HepG2 (cell line): ENCODE results near the gene ATRN. TPM values are rescaled to one million over a fixed set of nuclear protein-coding genes. Genes with fewer than 3 reads are reported as not detected.
A peak's percentile ranks its signal among the peaks of the same experiment; 100 is the strongest.

Experiments used
- AHDC1 ChIP-seq: sonication (generic); formaldehyde crosslinking; IDR thresholded peaks from 2 replicates; pipeline ENCODE4 v1.5.1; 2020; ENCODE audit warnings: mild to moderate bottlenecking, missing genetic modification reagents, borderline replicate concordance
- ATF3 ChIP-seq: sonication (generic); formaldehyde crosslinking; IDR thresholded peaks from 2 replicates; pipeline ENCODE4 v1.4.0; 2020; ENCODE audit warnings: missing genetic modification reagents
- DRAP1 ChIP-seq: IDR thresholded peaks from 2 replicates; pipeline ENCODE4 v1.6.1; 2016; ENCODE audit warnings: missing genetic modification reagents, missing compliant biosample characterization
- GATA4 ChIP-seq: sonication (generic); IDR thresholded peaks from 2 replicates; pipeline ENCODE4 v1.6.1; 2016; ENCODE audit warnings: antibody characterized with exemption, low read depth, borderline replicate concordance
- LCORL ChIP-seq, 2 experiments: fragments of 450-650 bp in 1 of 2; sonication (generic) in 1 of 2; formaldehyde crosslinking in 1 of 2; IDR thresholded peaks; 2 replicates each; pipeline versions ENCODE4 v1.5.0 to v1.6.1; 2017 to 2020; ENCODE audit warnings: antibody characterized with exemption in 1 of 2, missing genetic modification reagents in 1 of 2
- NR2F2 ChIP-seq: IDR thresholded peaks from 2 replicates; pipeline ENCODE4 v1.6.1; 2012; ENCODE audit warnings: low read depth, inconsistent platforms, borderline replicate concordance
- PITX1 ChIP-seq: sonication (generic); formaldehyde crosslinking; IDR thresholded peaks from 2 replicates; pipeline ENCODE4 v1.5.1; 2020; ENCODE audit warnings: mild to moderate bottlenecking, missing genetic modification reagents
- SNRNP70 ChIP-seq: fragments of 200-400 bp; formaldehyde crosslinking; IDR thresholded peaks from 2 replicates; pipeline ENCODE4 v1.6.1; 2017; ENCODE audit warnings: mild to moderate bottlenecking, low read depth, low read length, moderate library complexity
- TEF ChIP-seq: sonication (generic); formaldehyde crosslinking; IDR thresholded peaks from 2 replicates; pipeline ENCODE4 v1.5.0; 2020; ENCODE audit warnings: missing genetic modification reagents
- UBTF ChIP-seq: sonication (generic); formaldehyde crosslinking; IDR thresholded peaks from 2 replicates; pipeline ENCODE4 v1.4.0; 2020; ENCODE audit warnings: mild to moderate bottlenecking, missing genetic modification reagents
- ZNF18 ChIP-seq: sonication (generic); formaldehyde crosslinking; IDR thresholded peaks from 2 replicates; pipeline ENCODE4 v1.8.0; 2022; ENCODE audit warnings: mild to moderate bottlenecking, missing genetic modification reagents; ENCODE audit not compliant: insufficient replicate concordance
- ZNF710 ChIP-seq: sonication (generic); formaldehyde crosslinking; IDR thresholded peaks from 2 replicates; pipeline ENCODE4 v1.5.0; 2020; ENCODE audit warnings: mild to moderate bottlenecking, missing genetic modification reagents, borderline replicate concordance
- ZNF720 ChIP-seq: sonication (generic); formaldehyde crosslinking; IDR thresholded peaks from 2 replicates; pipeline ENCODE4 v1.4.0; 2020; ENCODE audit warnings: missing genetic modification reagents
- polyA plus RNA-seq, 8 experiments: library from polyadenylated mRNA; depleted of rRNA in 3 of 8; stranded (reverse) in 7 of 8; unstranded in 1 of 8; fragments of >200 nt; fragmentation: Illumina TruSeq in 4 of 8; extraction: Trizol in 4 of 8; gene quantifications; 2 replicates each; pipeline versions ENCODE4 v1.2.1 to v1.2.3, GENCODE V29; 2011 to 2016; ENCODE audit warnings: low read depth in 4 of 8, missing spikeins in 1 of 8, mixed read lengths in 1 of 8; ENCODE audit not compliant: insufficient read depth in 1 of 8
- total RNA-seq, 5 experiments: library from RNA; depleted of rRNA; stranded (reverse); fragments of >200 nt; fragmentation: Illumina TruSeq; extraction: Trizol; gene quantifications; 2 replicates each; pipeline ENCODE4 v1.2.3, GENCODE V29; 2016; ENCODE audit warnings: low read depth in 1 of 5

The ATRN gene
- total and polyA plus RNA-seq, 2 of the 13 experiments (the other 11 are each of a cell fraction or from before 2014, with no cell fraction given): 44.2 to 81.1 TPM

- no peak for TF ChIP-seq AHDC1 (CRISPR knock-in tag)
- peak; percentile 80; the same call in 1 of the 2 replicates for TF ChIP-seq DRAP1 (CRISPR knock-in tag)
- no peak for TF ChIP-seq ZNF720 (CRISPR knock-in tag)
- no peak; the same call in 1 of the 2 replicates for TF ChIP-seq TEF (CRISPR knock-in tag)
- peak; percentile 57 for TF ChIP-seq PITX1 (CRISPR knock-in tag)
- peak; percentile 42; the same call in 1 of the 2 replicates for TF ChIP-seq NR2F2
- peak; percentile 92 for TF ChIP-seq GATA4
- TF ChIP-seq ZNF18 (CRISPR knock-in tag): no peak
- peak; percentile 58; the same call in 1 of the 2 replicates for TF ChIP-seq ZNF710
- TF ChIP-seq SNRNP70: no peak
- peak; percentile 97 for TF ChIP-seq UBTF
- no peak for TF ChIP-seq LCORL (IDR thresholded peaks at IDR 0.05)
- TF ChIP-seq LCORL (CRISPR knock-in tag; IDR thresholded peaks at IDR 0.05): peak; percentile 59; the same call in 1 of the 2 replicates
- peak; percentile 76; the same call in 1 of the 2 replicates for TF ChIP-seq ATF3 (CRISPR knock-in tag)
Measured at GRCh38 chr20:3470627-3471396, at the start of gene ATRN (continued).
